Left ventricle myocardium inferior (tissue), 1 donor: ENCODE data around the gene RPN2. TPM values are rescaled to one million over a fixed set of nuclear protein-coding genes. Genes with fewer than 3 reads are reported as not detected.
A peak's percentile ranks its signal among the peaks of the same experiment; 100 is the strongest.

Experiments
- DNase-seq: peaks from one replicate; pipeline ENCODE4 v3.0.0-alpha.2; 2020
- H3K27ac ChIP-seq: fragments of 200-600 bp; replicated peaks from 2 replicates; pipeline ENCODE4 v1.8.0; 2021
- H3K27me3 ChIP-seq: fragments of 200-600 bp; 2 replicates; pipeline ENCODE4 v1.8.0; 2021; ENCODE audit warnings: low read depth
- H3K36me3 ChIP-seq: fragments of 200-600 bp; 2 replicates; pipeline ENCODE4 v1.8.0; 2021
- H3K4me1 ChIP-seq: fragments of 200-600 bp; 2 replicates; pipeline ENCODE4 v1.8.0; 2021
- H3K4me3 ChIP-seq: fragments of 200-600 bp; 2 replicates; pipeline ENCODE4 v1.8.0; 2021; ENCODE audit warnings: mild to moderate bottlenecking, moderate library complexity
- H3K9me3 ChIP-seq: fragments of 200-600 bp; replicated peaks from 2 replicates; pipeline ENCODE4 v1.8.0; 2021
- CTCF ChIP-seq: fragments of 200-600 bp; IDR thresholded peaks from 2 replicates; pipeline ENCODE4 v1.8.0; 2021; ENCODE audit warnings: antibody characterized with exemption, mild to moderate bottlenecking, borderline replicate concordance
- intact Hi-C: fragments of 100-400 bp; cut with micrococcal nuclease; formaldehyde crosslinking; loops from one replicate; pipeline ENCODE4 v1.11.0; 2022
- total RNA-seq: library from RNA; stranded (reverse); fragmentation: NEBNext Ultra II Directional; extraction: Animal tissue kit (Norgen Biotek cat#: 25700); gene quantifications from one replicate; pipeline ENCODE4 v1.2.1, GENCODE V29; 2021
- donor health status: DM: no; HTN: yes; CAD: no; lungs with severe emphysema.

RPN2 gene
- total RNA-seq, 1 donor from 2014 or later: 81.4 TPM

DNA sequence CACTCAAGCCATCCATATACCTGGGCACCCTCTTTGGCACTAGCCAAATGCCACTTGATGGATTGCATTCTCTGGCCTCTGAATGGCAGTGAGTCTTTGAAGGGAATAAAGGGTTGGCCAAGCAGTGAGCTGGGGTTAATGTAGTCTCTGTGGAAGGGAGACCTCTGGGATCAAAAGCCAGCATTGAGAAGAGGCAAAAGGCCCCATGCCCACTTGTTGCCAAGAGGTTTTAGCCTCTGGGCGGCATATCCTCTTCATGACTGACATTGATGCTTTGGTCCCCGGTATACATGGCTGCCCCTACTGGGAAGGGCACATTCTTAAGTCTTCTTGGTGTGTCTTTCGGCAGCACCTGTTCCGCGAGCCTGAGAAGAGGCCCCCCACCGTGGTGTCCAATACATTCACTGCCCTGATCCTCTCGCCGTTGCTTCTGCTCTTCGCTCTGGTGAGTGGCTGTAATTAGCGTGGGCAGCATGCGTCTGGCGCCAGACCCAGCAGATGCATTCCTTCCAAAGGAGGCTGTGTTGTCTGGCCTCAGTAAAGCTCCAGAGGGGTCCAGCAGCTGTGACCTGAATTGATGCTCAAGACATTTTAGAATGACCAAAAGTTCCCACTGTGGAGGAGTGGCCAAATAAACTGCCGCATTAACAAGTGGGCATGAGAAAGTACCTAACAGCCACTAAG is 53.0 kb downstream of the RPN2 start:
- no peak for DNase-seq
- no peak overlapping the region for H3K4me3 ChIP-seq
- intact Hi-C loops: no loop called here
- no peaks in the 10 kb centered on the region for H3K9me3 ChIP-seq
- H3K27me3 ChIP-seq: no peaks in the 10 kb centered on the region
- H3K36me3 ChIP-seq: peaks cover 98% of the 10 kb centered on the region
- peaks cover 45% of the 10 kb centered on the region for H3K4me1 ChIP-seq
- no peak for TF ChIP-seq CTCF
- H3K27ac ChIP-seq: no peak overlapping the region

- H3K4me1 ChIP-seq: peaks cover 41% of the 10 kb centered on the region
- TF ChIP-seq CTCF: no peak
- no peaks in the 10 kb centered on the region for H3K9me3 ChIP-seq
- no peaks in the 10 kb centered on the region for H3K27me3 ChIP-seq
- DNase-seq: no peak
- intact Hi-C loops: no loop called here
- no peak overlapping the region for H3K4me3 ChIP-seq
- H3K27ac ChIP-seq: no peak overlapping the region
- peaks cover 96% of the 10 kb centered on the region for H3K36me3 ChIP-seq
These were observed 54.6 kb downstream of the RPN2 start for GRCh38 chr20:37233548-37234253.

GRCh38 chr20:37234254-37234581 is 55.1 kb downstream of the RPN2 start:
- intact Hi-C loops: no loop called here
- H3K9me3 ChIP-seq: no peaks in the 10 kb centered on the region
- DNase-seq: no peak
- peaks cover 93% of the 10 kb centered on the region for H3K36me3 ChIP-seq
- H3K4me1 ChIP-seq: peaks cover 41% of the 10 kb centered on the region
- no peak for TF ChIP-seq CTCF
- no peak overlapping the region for H3K27ac ChIP-seq
- H3K4me3 ChIP-seq: no peak overlapping the region
- no peaks in the 10 kb centered on the region for H3K27me3 ChIP-seq

DNA sequence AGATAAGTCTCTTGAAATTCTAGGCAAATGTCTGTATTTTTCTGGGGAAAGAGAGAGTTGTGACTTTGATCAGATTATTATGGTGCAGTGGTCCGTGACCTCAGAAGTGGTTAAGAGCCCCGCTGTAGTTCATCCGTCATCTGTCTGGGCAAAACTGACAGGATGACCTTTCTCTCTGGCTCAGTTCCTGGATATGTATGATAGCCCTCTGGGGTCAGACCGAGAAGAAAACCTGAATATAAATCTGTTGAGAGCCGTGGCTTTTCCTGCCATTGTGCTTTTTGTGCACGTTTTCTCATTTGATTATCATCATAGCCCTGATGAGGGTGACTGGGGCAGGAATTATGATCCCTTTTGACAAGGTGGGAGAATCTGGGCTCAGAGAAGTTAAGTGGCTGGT is 55.9 kb downstream of the RPN2 start:
- peak overlapping the region; percentile 78 for H3K27ac ChIP-seq
- TF ChIP-seq CTCF: no peak
- no peak overlapping the region for H3K4me3 ChIP-seq
- H3K36me3 ChIP-seq: peaks cover 84% of the 10 kb centered on the region
- H3K4me1 ChIP-seq: peaks cover 40% of the 10 kb centered on the region
- no peaks in the 10 kb centered on the region for H3K27me3 ChIP-seq
- no peaks in the 10 kb centered on the region for H3K9me3 ChIP-seq
- intact Hi-C loops: no loop called here
- DNase-seq: no peak

- Histone ChIP-seq H3K27me3 (no peaks in the 10 kb centered on the region), H3K4me3 (no peak overlapping the region), H3K4me1 (peaks cover 40% of the 10 kb centered on the region), H3K27ac (peak overlapping the region; percentile 78), H3K36me3 (peaks cover 81% of the 10 kb centered on the region), H3K9me3 (no peaks in the 10 kb centered on the region)
- DNase-seq: peak; percentile 61
- intact Hi-C loops: no loop called here
- TF ChIP-seq CTCF: no peak
These were observed 57.3 kb downstream of the RPN2 start for GRCh38 chr20:37236462-37236861.
